Activated naive CD8-positive, alpha-beta T cell treated with anti-CD3 and anti-CD28 coated beads, Interleukin-2, amount 50 U/mL, for 16 hours (primary cell): ENCODE data around the gene CMPK1.
"Not testable (repeated sequence)": the region's sequence is repeated elsewhere in the genome, so short reads cannot be mapped to it uniquely, and the experiment has no call there.

ENCODE experiments used
- DNase-seq: peaks from one replicate; pipeline ENCODE4 v3.0.0-alpha.2; 2020; ENCODE audit warnings: low read depth, low spot score

CMPK1 gene

DNA sequence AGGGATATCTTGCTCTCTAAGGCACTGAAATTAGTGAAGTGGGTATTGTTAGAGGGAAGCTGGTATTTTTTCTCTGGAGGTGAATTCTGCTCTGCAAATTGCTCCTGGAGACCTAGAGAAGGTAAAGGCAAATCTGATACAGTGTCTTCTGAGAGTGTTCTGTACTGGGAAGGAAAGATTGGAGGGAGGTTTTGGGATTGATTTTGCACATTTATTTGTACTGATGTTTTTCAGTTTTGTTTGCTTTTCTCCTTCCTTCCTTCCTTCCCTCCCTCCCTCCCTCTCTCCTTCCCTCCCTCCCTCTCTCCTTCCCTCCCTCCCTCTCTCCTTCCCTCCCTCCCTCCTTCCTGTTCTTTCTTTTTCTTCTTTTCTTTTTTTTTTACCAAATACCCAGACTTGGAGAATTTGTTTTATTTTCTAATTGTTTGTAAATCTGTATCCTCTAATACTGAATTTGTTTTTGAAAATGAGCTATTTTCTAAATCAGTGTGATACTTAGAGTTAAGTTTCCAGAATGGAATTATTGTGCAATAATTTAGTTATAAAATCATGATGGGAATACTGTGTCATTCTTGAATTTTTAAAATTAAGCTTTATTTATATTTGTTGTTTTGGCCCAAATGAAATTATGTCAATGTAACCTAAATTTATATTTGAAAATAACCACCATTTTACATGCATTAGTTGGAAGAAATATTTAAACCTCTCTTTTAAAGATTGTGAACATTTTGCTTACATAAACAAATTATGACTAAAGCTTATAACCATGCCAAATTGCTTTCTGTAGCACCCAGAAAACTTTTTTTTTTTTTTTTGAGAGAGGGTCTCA lies 4.9 kb downstream of the CMPK1 start:
- no peak for DNase-seq

DNA sequence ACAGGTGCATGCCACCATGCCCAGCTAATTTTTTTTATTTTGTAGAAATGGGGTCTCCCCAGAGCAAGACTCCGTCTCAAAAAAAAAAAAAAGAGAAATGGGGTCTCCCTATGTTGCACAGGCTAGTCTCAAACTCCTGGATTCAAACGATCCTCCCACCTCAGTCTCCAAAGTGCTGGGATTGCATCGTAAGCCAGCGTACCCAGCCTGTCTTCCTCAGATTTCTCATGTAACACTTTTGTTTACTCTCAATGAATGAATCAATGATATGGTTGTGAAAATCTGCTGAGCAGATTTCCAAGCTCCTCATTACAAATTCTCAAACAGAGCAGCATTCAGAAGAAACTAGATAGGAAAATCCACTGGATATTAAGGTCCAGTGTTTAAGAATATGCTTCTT lies 6.6 kb downstream of the CMPK1 start:
- no peak for DNase-seq

DNA sequence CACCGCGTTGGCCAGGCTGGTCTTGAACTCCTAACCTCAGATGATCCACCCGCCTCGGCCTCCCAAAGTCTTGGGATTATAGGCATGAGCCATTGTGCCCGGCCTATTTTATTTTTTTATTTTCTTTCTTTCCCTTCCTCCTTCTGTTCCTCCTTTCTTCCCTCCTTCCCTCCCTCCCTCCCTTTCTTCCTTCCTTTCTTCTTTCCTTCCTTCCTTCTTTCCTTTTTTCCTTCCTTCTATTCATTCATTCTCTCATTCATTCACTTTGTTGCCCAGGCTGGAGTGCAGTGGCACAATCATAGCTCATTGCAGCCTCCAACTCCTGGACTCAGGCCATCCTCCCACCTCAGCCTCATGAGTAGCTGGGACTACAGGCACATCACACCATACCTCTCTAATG lies 13.4 kb downstream of the CMPK1 start:
- DNase-seq, result not testable (repeated sequence)

DNA sequence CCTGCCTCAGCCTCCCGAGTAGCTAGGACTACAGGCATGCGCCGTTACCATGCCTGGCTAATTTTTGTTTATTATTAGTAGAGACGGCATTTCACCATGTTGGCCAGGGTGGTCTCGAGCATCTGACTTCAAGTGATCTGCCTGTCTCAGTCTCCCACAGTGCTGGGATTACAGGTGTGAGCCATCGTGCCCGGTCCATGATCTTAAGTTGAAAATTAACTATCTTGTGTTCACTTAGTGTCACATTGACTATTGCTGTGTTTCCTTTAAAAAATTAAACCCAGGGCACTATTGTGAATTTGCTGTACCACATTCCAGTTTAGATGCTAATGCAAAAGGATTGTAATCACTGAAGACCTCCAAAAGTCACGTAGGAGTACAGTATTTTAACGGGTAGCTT lies 14.1 kb downstream of the CMPK1 start:
- DNase-seq, result no peak

DNA sequence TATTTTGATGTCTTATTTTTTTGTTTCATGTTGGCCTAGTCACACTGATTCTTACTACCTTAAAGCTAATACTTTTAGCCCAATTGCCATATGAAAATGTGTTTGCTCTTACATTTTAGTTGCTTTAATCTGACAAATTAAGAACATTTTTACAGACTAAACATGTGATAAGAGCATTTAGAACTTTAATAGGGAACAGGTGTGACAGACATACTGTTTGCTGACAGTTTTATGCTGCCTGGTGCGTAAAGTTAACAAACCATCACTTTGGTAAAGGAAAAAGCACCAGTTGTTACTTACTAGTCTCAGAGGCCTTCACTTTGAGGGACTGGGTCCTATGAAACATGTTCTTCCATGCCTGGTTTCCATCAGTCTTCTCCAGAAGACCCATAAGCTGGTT lies 14.7 kb downstream of the CMPK1 start:
- no peak for DNase-seq

DNA sequence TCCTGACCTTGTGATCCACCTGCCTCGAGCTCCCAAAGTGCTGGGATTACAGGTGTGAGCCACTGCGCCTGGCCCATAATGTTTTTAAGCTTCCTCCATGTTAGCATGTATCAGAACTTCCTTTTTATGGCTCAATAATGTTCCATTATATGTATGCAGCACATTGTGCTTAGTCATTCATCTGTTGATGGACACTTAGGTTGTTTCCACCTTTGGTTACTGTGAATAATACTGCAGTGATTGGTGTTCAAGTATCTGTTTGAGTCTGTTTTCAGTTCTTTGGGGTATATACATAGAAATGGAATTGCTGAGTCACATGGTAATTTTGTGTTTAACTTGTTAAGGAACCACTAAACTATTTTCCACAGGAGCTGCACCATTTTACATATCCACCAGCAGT lies 17.7 kb downstream of the CMPK1 start:
- no peak for DNase-seq

DNA sequence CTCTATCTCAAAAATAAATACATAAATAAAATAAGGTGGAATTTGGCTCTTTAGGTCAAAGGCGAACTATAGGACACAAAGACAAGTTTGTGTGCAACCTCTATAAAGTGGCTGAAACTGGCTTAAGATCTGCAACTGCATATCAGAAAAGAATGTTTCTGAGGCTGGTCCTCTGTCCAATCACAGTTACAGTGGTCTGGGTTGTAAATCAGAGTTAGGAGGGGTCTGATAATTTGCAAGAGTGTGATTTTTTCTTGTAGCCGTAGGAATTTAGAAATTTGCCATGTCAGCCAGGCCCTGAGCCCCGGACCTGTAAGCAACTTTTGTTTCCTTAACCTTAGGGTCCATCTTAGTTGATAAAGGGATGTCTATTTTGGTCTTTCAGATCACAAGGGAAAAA lies 27.8 kb downstream of the CMPK1 start:
- no peak for DNase-seq

DNA sequence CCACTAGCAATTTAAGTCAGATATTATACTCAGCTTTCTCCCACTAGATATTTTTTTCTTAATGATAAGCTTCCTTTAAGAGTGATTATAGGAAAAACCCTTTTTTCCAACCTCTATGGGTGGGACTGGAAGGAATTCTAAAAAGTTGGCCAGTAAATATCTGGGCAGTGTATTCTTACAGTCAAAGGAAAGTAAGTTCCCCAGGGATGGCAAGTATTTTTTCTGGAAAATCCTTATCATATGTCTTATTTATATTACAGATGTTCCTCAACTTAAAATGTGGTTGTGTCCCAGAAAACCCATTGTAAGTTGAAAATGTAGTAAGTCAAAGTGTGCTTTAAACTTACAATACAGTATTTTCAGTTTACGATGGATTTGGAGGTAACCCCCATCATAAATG lies 29.2 kb downstream of the CMPK1 start:
- no peak for DNase-seq

DNA sequence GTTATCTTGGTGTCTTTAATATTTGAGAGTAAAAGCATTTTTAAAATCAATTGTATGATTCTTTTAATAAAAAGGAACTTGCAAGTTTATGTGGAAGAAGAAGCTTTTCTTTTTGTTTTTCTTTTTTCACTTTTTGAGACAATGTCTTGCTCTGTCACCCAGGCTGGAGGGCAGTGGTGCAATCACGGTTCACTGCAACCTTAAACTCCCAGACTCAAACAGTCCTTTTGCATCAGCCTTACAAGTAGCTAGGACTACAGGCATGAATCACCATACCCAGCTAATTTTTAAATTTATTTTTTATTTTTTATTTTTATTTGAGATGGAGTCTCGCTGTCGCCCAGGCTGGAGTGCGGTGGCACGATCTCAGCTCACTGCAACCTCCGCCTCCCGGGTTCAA lies 34.1 kb downstream of the CMPK1 start:
- DNase-seq, result no peak

DNA sequence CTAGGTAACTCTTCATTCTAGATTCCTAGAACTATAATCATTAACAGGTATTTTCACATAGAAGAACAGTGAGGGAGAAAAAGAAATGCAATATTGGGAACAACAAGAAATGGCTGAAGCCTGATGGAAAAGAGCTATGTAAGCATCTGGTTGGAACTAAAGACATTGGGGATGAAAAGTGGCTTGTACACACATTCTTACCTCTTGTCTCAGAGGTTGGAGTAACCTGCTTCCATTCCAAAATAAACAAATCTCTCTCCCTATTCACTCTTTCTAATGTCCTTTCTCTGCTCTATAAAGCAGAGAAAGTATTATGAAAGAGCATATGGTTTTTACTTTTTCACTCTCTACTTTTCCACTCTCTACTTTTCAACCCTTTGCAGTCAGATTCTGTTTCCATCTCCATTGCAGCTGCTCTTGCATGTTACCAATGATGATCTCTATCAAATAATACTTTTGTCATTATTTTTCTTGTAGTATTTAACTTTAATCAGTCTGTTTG lies 37.5 kb downstream of the CMPK1 start:
- no peak for DNase-seq

DNA sequence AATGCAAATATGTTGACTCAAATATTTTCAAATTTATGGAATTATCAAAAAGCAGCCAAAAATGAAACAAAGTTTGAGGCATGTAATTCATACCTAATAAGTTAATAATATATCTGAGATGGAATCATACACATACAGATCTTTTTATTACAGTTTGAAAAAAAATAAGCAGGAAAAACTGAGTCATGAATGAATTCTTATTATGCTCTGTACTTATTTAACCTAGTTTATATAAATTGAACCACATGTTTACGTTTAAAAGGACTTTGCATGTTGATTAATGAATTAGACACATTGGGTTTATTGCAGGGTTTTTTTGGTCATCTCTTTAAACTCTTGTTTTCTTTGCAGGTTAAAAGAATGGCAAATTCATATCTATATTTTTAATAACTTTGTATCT lies 40.9 kb downstream of the CMPK1 start:
- DNase-seq, result no peak

DNA sequence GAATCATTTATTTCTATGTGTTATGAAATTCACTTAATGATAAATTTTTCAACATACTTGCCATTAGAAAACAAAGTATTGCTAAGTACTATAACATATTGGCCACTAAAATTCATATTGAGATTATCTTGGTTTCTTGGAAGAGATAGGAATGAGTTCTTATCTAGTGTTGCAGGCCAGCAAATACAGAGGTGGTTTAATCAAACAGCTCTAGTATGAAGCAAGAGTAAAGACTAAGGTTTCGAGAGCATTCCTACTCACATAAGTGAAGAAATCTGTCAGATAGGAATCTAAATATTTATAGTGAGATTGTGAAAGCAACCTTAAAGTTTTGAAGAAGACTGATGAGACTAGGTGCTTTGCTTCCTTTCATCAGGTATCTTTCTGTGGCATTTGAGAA lies 44.6 kb downstream of the CMPK1 start:
- no peak for DNase-seq

DNA sequence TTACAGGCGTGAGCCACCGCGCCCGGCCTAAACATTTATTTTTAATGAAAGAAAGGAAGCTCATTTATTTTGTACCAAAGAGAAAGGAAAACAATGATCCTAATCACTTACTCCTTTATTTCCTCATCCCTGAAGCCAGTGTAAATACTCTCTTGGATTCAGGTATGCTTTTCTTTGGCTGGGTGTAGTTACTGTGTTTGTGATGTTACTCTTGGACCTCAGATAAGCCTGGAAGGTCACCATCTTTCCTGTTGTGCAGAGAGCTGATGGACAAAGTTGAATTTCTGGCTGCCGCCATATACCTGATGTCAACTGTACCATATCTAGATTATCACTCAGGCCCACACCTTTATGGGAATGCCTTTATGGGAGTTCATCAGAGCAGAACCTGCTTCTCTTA lies 47.1 kb downstream of the CMPK1 start:
- DNase-seq, result no peak

DNA sequence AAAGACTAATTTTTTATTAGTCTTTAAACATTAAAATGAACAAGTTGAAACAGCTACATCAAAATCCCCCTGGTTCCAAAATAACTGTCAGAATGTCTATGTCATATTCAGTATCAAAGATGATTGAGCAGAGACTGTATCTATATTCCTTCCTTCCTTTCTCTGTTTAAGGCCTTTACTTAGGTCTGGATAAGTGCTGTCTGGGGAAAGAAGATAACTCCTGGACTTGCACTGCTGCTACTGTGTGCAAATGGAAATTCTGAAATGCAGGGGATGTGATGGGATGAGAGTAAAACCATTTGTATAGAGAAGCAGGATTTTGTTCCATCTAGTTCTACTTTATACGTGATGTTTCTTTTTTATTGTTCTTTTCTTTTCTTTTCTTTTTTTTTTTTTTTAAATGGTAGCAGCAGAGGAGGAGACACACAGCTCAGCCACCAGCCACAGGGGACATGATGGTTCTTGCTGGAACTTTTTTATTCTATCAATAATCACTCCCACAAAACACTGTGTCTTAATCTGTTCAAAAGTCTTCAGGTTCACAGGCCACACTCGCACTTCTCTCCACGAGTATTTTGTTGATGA lies 48.9 kb downstream of the CMPK1 start:
- no peak for DNase-seq

DNA sequence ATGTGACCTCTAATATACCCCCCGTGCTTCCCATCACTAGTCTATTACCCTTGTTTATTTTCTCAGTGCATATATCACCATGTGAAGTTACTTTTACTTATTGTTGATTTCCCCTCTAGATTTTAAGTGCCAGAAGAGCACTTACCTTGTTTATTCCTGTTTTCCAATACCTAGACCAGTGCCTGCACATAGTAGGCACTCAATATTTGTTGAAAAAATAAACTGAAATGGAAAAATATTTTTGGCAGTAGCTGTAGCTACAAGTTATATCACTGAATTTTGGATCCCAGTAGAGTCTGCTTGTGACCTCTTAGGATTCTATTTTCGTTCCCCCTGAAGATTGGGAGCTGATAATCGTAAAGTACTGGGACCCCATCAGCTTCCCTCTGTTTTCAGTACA lies 50.5 kb downstream of the CMPK1 start:
- no peak for DNase-seq

DNA sequence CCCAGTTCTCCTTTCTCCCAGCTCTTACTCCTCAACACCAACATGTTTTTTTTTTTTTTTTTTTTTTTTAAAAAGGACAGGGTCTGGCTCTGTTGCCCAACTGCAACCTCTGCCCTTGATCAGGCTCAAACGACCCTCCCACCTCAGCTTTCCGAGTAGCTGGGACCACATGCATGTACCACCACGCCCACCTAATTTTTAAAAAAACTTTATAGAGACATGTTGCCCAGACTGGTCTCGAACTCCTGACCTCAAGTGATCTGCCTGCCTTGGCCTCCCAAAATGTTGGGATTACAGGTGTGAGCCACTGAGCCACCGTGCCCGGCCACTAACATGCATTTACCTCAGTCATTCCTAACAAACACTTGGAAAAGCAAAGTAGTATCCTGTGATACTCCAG lies 51.4 kb downstream of the CMPK1 start:
- DNase-seq, result no peak

DNA sequence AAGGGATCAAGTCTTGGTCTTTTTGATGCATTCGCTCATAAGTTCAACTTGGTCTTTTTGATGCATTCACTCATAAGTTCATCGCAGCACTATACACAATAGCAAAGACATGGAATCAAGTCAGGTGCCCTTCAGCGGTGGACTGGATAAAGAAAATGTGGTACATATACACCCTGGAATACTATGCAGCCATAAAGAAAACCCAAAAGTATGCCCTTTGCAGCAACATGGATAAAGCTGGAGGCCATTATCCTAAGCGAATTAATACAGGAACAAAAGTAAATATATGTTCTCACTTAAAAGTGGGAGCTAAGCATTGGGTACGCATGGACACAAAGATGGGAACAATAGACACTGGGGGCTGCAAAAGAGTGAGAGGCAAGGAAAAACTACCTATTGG lies 52.7 kb downstream of the CMPK1 start:
- no peak for DNase-seq

DNA sequence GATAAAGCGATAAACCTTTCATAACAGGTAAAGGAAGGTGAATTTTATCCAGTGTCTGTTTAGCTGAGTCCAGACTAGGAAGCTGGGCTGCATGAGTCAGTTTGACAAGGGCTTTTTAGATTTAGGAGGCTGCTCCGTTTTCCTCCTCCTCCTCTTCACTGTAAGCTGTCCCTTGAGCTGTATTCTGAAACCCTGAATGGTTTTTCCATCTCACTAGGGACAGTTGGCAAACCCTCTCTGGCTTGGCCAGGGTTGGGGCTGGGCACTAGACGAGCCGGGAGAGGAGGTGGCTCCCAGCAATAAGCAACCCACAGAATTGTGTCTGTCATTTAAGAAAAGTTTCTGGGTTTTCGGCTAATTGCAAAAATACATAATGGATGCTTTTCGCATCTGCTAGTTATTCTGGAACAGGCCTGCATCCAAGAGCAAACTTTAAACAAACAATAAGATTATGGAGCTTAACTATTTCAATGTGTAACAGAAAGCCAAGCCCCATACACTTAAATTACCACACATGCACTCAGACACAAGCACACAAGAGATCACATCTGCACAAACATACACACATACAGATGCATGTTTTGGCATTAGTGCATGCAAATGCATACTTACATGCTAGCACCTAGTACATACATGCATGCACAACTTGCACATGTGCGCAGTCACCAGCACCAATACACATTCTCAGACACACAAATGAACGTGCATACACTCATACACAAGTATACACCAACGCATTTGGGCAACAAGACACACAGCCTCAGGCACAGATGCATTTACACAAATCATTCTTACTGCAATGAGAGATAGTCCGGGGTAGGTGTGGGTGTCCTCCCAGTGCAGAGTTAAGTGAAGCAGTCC lies 54.7 kb downstream of the CMPK1 start:
- DNase-seq, result no peak

DNA sequence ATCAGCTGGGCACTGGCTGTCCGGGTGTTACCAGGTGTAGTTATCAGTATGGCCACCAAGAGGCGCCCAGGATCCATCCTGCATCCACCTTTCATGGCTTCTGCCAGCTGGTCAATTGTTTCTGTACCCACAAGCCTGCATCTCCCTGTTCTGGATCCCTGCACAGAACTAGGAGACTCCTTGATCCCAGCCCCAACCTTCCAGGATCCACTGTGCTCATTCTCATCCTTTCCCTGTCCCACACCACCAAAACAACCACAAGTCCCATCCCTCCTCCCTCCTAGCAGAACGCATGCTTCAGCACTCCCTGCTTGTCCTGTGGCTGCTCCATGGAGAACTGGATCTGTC lies 55.3 kb downstream of the CMPK1 start:
- DNase-seq, result no peak

DNA sequence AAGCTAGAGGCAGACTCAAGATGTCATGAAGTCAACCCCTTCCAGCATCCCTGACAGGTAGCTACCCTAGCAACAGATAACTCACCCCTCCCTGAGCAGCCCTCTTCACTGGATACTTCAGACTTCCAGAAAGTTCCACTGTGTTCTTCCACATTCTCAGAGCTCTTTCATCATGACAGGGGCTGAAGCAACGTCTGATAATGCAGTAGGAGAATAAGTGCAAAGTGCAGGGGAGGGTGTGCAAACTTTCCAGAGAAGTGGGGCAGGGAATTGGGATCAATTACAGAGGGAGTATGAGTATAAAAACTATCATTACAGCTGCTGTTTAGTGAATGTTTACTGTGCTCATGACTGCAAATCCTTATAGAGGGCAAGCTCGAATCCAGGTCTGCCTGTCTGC lies 56.1 kb downstream of the CMPK1 start:
- DNase-seq, result no peak

DNA sequence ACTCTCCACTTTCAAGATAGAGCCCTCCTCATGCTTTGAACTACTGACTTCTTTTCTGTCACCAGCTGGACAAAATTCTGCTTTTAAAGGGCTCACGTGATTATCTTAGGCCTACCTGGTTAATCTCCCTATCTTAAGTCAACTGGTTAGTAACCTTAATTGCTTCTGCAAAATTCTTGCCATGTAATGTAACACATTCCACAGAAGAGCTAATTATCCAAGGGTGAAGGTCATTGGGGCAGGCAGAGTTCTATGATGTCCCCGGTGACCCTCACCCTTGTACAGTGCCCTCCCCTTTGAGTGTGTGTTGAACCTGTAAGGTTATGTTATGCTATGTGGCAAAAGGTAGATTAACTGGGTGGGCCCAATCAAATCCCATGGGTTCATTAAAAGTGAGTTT lies 57.3 kb downstream of the CMPK1 start:
- DNase-seq, result no peak

DNA sequence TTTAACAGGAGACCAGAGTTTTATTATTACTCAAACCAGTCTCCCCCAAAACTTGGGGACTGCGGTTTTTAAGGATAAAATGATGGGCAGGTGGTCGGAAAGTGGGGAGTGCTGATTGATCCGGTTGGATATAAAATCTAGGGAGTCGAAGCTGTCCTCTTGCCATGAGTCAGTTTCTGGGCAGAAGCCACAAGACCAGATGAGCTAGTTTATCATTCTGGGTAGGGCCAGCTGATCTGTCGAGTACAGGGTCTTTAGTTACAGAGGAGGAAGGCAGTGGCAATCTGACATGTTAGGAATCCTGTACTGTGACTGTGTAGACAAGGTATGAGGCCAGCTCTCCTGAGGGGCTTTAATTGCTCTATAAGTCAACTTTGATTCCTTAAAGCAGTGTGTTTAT lies 59.6 kb downstream of the CMPK1 start:
- no peak for DNase-seq

DNA sequence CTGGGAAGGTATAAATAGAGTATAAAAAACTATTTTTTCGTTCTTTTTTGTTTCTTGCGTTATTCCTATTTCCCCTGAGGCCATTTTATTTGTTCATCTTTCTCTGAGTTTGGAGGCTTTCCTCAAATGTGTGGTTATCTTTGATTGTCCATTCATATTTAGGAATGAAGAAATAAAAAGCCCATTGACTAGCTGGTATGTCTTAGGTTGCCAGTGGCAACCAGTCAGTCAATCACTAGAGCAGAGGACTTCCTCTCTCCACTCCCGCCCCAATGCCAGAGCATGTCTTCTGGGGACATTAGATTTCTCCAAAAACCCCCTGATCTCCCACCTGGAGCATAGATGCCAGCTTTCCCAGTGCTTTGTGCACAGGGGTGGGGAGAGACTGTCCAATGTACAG lies 61.8 kb downstream of the CMPK1 start:
- no peak for DNase-seq
